ENCODE measurements around the gene CALD1.

CALD1 gene

DNA sequence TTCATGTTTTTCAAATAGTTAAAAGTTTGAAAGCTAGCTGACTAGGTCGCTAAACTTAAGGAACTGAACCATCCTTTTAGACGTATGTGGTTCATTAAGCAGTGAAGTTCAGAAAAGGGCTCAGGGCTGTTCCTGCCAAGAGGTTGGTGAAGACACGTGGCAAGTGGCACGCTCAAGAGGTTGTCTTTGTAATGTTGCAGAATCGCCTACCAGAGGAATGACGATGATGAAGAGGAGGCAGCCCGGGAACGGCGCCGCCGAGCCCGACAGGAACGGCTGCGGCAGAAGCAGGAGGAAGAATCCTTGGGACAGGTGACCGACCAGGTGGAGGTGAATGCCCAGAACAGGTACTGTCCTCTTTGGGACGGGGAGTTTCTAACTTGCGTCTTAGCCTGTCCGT is 149.1 kb downstream of the CALD1 start:
- TF ChIP-seq ZNF843 (tag by site-specific recombination; IDR thresholded peaks at IDR 0.05) (no peak), ZNF335 (tag by site-specific recombination; conservative IDR thresholded peaks at IDR 0.05) (no peak), ZNF157 (tag by site-specific recombination; IDR thresholded peaks at IDR 0.05) (no peak), ZNF510 (tag by site-specific recombination; IDR thresholded peaks at IDR 0.05; ENCODE audit: insufficient replicate concordance) (no peak), ZEB2 (tag by site-specific recombination; IDR thresholded peaks at IDR 0.05) (no peak), KLF16 (tag by site-specific recombination; IDR thresholded peaks at IDR 0.05) (no peak)
- H3K27ac ChIP-seq (ENCODE audit: extremely low read depth, low read depth, low read length) = no peak overlapping the region
- no peaks in the 10 kb centered on the region for H3K4me1 ChIP-seq (ENCODE audit: control insufficient read depth, insufficient read depth, low read length)
- CTCF ChIA-PET = no interaction called here
- no peak overlapping the region for H3K4me3 ChIP-seq (ENCODE audit: low read depth, low read length)
- H3K9me3 ChIP-seq (ENCODE audit: control insufficient read depth, insufficient read depth, low read depth, low read length) = no peaks in the 10 kb centered on the region
- peaks cover 0 to 25% of the 10 kb centered on the region in 2 experiments; a peak in 1 of 3 replicates for H3K36me3 ChIP-seq (ENCODE audit: control insufficient read depth in 2 of 2, insufficient read depth in 1 of 2, low read length in 2 of 2)
- POLR2A ChIA-PET = no interaction called here

DNA sequence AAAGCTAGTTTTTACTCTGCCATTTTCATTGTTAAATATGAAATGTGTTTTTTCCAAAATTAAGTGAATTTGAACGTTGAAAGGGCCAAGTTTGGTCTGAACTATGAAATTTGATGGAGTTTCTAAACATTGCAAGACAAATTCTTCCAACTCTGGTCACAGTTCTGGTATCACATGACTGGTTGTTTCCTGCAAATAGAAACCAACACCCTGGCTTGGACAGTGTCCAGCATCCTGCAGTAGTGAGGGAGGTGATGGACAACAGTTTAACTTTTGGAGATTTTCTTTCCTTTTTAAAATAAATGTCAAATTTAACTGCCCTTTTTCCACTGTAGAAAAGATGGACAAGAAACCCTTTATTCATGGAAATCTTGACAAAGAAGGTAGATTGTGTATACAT is 152.1 kb downstream of the CALD1 start:
- POLR2A ChIA-PET = no interaction called here
- TF ChIP-seq ZNF621 (tag by site-specific recombination; IDR thresholded peaks at IDR 0.05) = no peak
- TF ChIP-seq ZNF501 (tag by site-specific recombination; IDR thresholded peaks at IDR 0.05) = no peak
- no peak for TF ChIP-seq ZNF426 (tag by site-specific recombination; IDR thresholded peaks at IDR 0.05)
- no peak for TF ChIP-seq ZNF747 (tag by site-specific recombination; IDR thresholded peaks at IDR 0.05)
- no peak for TF ChIP-seq ZNF664 (tag by site-specific recombination; IDR thresholded peaks at IDR 0.05)
- TF ChIP-seq, protein P1, sequence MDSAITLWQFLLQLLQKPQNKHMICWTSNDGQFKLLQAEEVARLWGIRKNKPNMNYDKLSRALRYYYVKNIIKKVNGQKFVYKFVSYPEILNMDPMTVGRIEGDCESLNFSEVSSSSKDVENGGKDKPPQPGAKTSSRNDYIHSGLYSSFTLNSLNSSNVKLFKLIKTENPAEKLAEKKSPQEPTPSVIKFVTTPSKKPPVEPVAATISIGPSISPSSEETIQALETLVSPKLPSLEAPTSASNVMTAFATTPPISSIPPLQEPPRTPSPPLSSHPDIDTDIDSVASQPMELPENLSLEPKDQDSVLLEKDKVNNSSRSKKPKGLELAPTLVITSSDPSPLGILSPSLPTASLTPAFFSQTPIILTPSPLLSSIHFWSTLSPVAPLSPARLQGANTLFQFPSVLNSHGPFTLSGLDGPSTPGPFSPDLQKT (IDR thresholded peaks at IDR 0.05; ENCODE audit: borderline replicate concordance, low read depth, low read length) = no peak
- TF ChIP-seq KLF10 (tag by site-specific recombination; IDR thresholded peaks at IDR 0.05) = no peak
- TF ChIP-seq ZNF768 (tag by site-specific recombination; IDR thresholded peaks at IDR 0.05) = no peak
- no peak for TF ChIP-seq ZNF624 (tag by site-specific recombination; IDR thresholded peaks at IDR 0.05)
- TF ChIP-seq ZNF560 (tag by site-specific recombination; IDR thresholded peaks at IDR 0.05; ENCODE audit: borderline replicate concordance) = no peak
- no peak for TF ChIP-seq ZNF202 (tag by site-specific recombination; IDR thresholded peaks at IDR 0.05; ENCODE audit: borderline replicate concordance)
- TF ChIP-seq, protein P2, sequence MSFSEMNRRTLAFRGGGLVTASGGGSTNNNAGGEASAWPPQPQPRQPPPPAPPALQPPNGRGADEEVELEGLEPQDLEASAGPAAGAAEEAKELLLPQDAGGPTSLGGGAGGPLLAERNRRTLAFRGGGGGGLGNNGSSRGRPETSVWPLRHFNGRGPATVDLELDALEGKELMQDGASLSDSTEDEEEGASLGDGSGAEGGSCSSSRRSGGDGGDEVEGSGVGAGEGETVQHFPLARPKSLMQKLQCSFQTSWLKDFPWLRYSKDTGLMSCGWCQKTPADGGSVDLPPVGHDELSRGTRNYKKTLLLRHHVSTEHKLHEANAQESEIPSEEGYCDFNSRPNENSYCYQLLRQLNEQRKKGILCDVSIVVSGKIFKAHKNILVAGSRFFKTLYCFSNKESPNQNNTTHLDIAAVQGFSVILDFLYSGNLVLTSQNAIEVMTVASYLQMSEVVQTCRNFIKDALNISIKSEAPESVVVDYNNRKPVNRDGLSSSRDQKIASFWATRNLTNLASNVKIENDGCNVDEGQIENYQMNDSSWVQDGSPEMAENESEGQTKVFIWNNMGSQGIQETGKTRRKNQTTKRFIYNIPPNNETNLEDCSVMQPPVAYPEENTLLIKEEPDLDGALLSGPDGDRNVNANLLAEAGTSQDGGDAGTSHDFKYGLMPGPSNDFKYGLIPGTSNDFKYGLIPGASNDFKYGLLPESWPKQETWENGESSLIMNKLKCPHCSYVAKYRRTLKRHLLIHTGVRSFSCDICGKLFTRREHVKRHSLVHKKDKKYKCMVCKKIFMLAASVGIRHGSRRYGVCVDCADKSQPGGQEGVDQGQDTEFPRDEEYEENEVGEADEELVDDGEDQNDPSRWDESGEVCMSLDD (tag by site-specific recombination; IDR thresholded peaks at IDR 0.05) = no peak
- no peak for TF ChIP-seq ZNF16 (tag by site-specific recombination; IDR thresholded peaks at IDR 0.05; ENCODE audit: low read depth)
- TF ChIP-seq, protein P3, sequence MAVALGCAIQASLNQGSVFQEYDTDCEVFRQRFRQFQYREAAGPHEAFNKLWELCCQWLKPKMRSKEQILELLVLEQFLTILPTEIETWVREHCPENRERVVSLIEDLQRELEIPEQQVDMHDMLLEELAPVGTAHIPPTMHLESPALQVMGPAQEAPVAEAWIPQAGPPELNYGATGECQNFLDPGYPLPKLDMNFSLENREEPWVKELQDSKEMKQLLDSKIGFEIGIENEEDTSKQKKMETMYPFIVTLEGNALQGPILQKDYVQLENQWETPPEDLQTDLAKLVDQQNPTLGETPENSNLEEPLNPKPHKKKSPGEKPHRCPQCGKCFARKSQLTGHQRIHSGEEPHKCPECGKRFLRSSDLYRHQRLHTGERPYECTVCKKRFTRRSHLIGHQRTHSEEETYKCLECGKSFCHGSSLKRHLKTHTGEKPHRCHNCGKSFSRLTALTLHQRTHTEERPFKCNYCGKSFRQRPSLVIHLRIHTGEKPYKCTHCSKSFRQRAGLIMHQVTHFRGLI (tag by site-specific recombination; IDR thresholded peaks at IDR 0.05) = no peak
- no peak for TF ChIP-seq ZNF366 (tag by site-specific recombination; conservative IDR thresholded peaks at IDR 0.05)
- TF ChIP-seq ZNF140 (tag by site-specific recombination; IDR thresholded peaks at IDR 0.05) = no peak
- TF ChIP-seq ZNF76 (tag by site-specific recombination; IDR thresholded peaks at IDR 0.05; ENCODE audit: borderline replicate concordance, low read depth) = no peak
- TF ChIP-seq ZBTB21 (tag by site-specific recombination; IDR thresholded peaks at IDR 0.05) = no peak
- no peak for TF ChIP-seq ZSCAN16 (tag by site-specific recombination; IDR thresholded peaks at IDR 0.05)
- peaks cover 0 to 36% of the 10 kb centered on the region in 2 experiments; a peak in 1 of 3 replicates for H3K36me3 ChIP-seq (ENCODE audit: control insufficient read depth in 2 of 2, insufficient read depth in 1 of 2, low read length in 2 of 2)

More for the DNA sequence above, 152.1 kb downstream of the CALD1 start:
- CTCF ChIA-PET = no interaction called here
- Histone ChIP-seq H3K4me1 (ENCODE audit: control insufficient read depth, insufficient read depth, low read length) (no peaks in the 10 kb centered on the region), H3K27ac (ENCODE audit: extremely low read depth, low read depth, low read length) (no peak overlapping the region), H3K4me3 (ENCODE audit: low read depth, low read length) (no peak overlapping the region), H3K9me3 (ENCODE audit: control insufficient read depth, insufficient read depth, low read depth, low read length) (no peaks in the 10 kb centered on the region)

Data from HEK293 (cell line).